ENCODE results near the gene SORCS2. TPM values are rescaled to one million over a fixed set of nuclear protein-coding genes. Genes with fewer than 3 reads are reported as not detected.

The SORCS2 gene
- total RNA-seq, 6 experiments from 2014 or later: 0.18 to 6.2 (median 3.1) TPM

- ATAC-seq: peak; percentile 83 to 88 (median 84)
- Histone ChIP-seq H3K27ac (peak overlapping the region in 2 of 3 donors; percentile 10 to 66), H3K4me3 (peak overlapping the region in 1 of 3 donors; percentile 14), H3K4me1 (peaks cover 0 to 26% (median 9%) of the 10 kb centered on the region in 4 donors), H3K27me3 (no peaks in the 10 kb centered on the region), H3K9me3 (no peaks in the 10 kb centered on the region), H3K36me3 (no peaks in the 10 kb centered on the region)
- WGBS (ENCODE audit: insufficient coverage, low coverage, low lambda C conversion rate, missing lambda C conversion rate): 28% methylated on average over 16 of the region's 26 CpGs
- intact Hi-C loops (cut with DNase I): no loop called here
- no peak for TF ChIP-seq CTCF (IDR thresholded peaks at IDR 0.05)
- no peak for TF ChIP-seq POLR2A (IDR thresholded peaks at IDR 0.05)
- peak in 2 of 3 donors; percentile 62 to 83 for DNase-seq
Measured at GRCh38 chr4:7217474-7218321, 25.4 kb downstream of the SORCS2 start.

GRCh38 chr4:7218686-7219085, 26.3 kb downstream of the SORCS2 start:
- intact Hi-C loops (cut with DNase I): no loop called here
- no peaks in the 10 kb centered on the region for H3K27me3 ChIP-seq
- WGBS (ENCODE audit: insufficient coverage, low coverage, low lambda C conversion rate, missing lambda C conversion rate): 80% methylated on average over 4 of the region's 7 CpGs
- no peak overlapping the region for H3K27ac ChIP-seq
- H3K36me3 ChIP-seq: no peaks in the 10 kb centered on the region
- H3K4me1 ChIP-seq: peaks cover 0 to 24% (median 9%) of the 10 kb centered on the region in 4 donors
- H3K9me3 ChIP-seq: no peaks in the 10 kb centered on the region
- TF ChIP-seq POLR2A (IDR thresholded peaks at IDR 0.05) (no peak), CTCF (IDR thresholded peaks at IDR 0.05) (no peak)
- no peak overlapping the region for H3K4me3 ChIP-seq
- peak in 1 of 4 donors; percentile 10 for ATAC-seq
- no peak for DNase-seq

GRCh38 chr4:7222521-7222920, 30.2 kb downstream of the SORCS2 start:
- DNase-seq (no peak), ATAC-seq (no peak)
- Histone ChIP-seq H3K9me3 (no peaks in the 10 kb centered on the region), H3K36me3 (no peaks in the 10 kb centered on the region), H3K4me1 (peaks cover 0 to 13% (median 6%) of the 10 kb centered on the region in 4 donors), H3K27ac (no peak overlapping the region), H3K27me3 (no peaks in the 10 kb centered on the region), H3K4me3 (no peak overlapping the region)
- WGBS (ENCODE audit: insufficient coverage, low coverage, low lambda C conversion rate, missing lambda C conversion rate): 83% methylated on average over 3 of the region's 9 CpGs
- no peak for TF ChIP-seq POLR2A (IDR thresholded peaks at IDR 0.05)
- TF ChIP-seq CTCF (IDR thresholded peaks at IDR 0.05): no peak
- intact Hi-C loops (cut with DNase I): no loop called here

- Histone ChIP-seq H3K4me3 (no peak overlapping the region), H3K9me3 (no peaks in the 10 kb centered on the region), H3K4me1 (peaks cover 0 to 3% (median 1%) of the 10 kb centered on the region in 4 donors), H3K36me3 (no peaks in the 10 kb centered on the region), H3K27me3 (no peaks in the 10 kb centered on the region), H3K27ac (no peak overlapping the region)
- WGBS (ENCODE audit: insufficient coverage, low coverage, low lambda C conversion rate, missing lambda C conversion rate): 60% methylated on average over 1 of the region's 5 CpGs
- TF ChIP-seq CTCF (IDR thresholded peaks at IDR 0.05): no peak
- no peak for TF ChIP-seq POLR2A (IDR thresholded peaks at IDR 0.05)
- ATAC-seq: no peak
- DNase-seq: no peak
- intact Hi-C loops (cut with DNase I): no loop called here
Measured at GRCh38 chr4:7223541-7223940, 31.2 kb downstream of the SORCS2 start.

Data from right lobe of liver (tissue), 6 donors.